Measurements from ENCODE around the gene SLC23A2. TPM values are rescaled to one million over a fixed set of nuclear protein-coding genes. Genes with fewer than 3 reads are reported as not detected.

The SLC23A2 gene
- polyA plus RNA-seq, 3 donors, result 3.3 to 28.4 (median 6.4) TPM

DNA sequence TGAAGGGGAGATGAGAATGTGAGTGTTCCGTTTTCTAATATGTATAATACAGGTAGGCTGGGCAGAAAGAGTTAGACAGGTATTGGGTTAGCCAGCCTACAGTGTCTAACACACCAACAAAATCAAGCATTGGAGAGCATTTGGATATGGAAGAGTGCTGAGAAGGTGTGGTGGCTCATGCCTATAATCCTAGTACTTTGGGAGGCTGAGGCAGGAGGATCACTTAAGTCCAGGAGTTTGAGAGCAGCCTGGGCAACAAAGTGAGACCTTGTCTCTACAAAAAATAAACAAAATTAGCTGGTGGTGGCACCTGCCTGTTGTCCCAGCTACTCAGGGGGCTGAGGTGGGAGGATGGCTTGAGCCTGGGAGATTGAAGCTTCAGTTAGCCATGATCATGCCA lies 38.6 kb upstream of the SLC23A2 start:
- H3K27ac ChIP-seq (ENCODE audit: low read depth in 1 of 2, low read length in 2 of 2), result no peak overlapping the region

DNA sequence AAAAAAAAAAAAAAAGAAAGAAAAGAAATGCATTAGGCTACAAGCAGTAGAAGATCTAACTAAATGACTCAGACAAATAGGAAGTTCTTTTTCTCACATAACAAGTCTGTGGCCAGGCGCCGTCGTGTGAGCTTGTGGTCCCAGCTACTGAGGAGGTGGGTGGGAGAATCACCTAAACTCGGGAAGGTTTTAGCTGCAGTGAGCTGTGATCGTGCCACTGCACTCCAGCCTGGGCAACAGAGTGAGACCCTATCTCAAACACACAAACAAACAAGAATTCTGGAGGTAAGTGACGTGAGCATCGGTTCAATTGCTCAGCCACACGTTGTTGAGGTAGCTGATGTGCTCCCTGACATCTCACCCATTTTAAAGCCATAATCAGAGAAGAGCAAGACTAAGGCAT lies 37.9 kb upstream of the SLC23A2 start:
- 81% methylated on average over 3 of the region's 8 CpGs for WGBS (ENCODE audit: insufficient coverage)
- H2AFZ ChIP-seq (ENCODE audit: insufficient read depth, low read depth, low read length, poor library complexity, severe bottlenecking), result no peak overlapping the region
- no peak overlapping the region for H3K27ac ChIP-seq (ENCODE audit: low read depth in 1 of 2, low read length in 2 of 2)
- Mint-ChIP-seq H3K27ac (peak overlapping the region in 1 of 7 donors; percentile 3), H3K9me3 (no peaks in the 10 kb centered on the region), H3K36me3 (no peaks in the 10 kb centered on the region), H3K27me3 (ENCODE audit: low read depth in 3 of 3) (peaks cover 0 to 5% (median 3%) of the 10 kb centered on the region in 3 donors), H3K4me3 (no peak overlapping the region), H3K4me1 (peaks cover 7% of the 10 kb centered on the region)
- no peaks in the 10 kb centered on the region for H4K20me1 ChIP-seq (ENCODE audit: insufficient read depth, low read length)
- intact Hi-C loops (cut with micrococcal nuclease), result loop anchor here in 1 of 2 donors (5.0 kb wide), 1 partner anchor 37 kb away; the partner anchor contains the start of gene SLC23A2
- H3K4me1 ChIP-seq (ENCODE audit: control insufficient read depth in 1 of 2, insufficient read depth in 2 of 2, low read length in 2 of 2), result peaks cover 0 to 3% of the 10 kb centered on the region in 2 donors
- H3K36me3 ChIP-seq (replicated peaks in 1 of 2; ENCODE audit: control insufficient read depth in 1 of 2, insufficient read depth in 2 of 2, low read length in 2 of 2), result no peaks in the 10 kb centered on the region
- no peaks in the 10 kb centered on the region for H3K9me3 ChIP-seq (replicated peaks in 1 of 2; ENCODE audit: control insufficient read depth in 1 of 2, insufficient read depth in 1 of 2, low read length in 2 of 2)
- no peak overlapping the region for H3K9ac ChIP-seq (ENCODE audit: insufficient read depth, low read length, poor library complexity, severe bottlenecking)
- H3K4me3 ChIP-seq (replicated peaks in 1 of 3; ENCODE audit: low read depth in 2 of 3, low read length in 3 of 3), result no peak overlapping the region
- no peak for DNase-seq
- TF ChIP-seq, protein P1, sequence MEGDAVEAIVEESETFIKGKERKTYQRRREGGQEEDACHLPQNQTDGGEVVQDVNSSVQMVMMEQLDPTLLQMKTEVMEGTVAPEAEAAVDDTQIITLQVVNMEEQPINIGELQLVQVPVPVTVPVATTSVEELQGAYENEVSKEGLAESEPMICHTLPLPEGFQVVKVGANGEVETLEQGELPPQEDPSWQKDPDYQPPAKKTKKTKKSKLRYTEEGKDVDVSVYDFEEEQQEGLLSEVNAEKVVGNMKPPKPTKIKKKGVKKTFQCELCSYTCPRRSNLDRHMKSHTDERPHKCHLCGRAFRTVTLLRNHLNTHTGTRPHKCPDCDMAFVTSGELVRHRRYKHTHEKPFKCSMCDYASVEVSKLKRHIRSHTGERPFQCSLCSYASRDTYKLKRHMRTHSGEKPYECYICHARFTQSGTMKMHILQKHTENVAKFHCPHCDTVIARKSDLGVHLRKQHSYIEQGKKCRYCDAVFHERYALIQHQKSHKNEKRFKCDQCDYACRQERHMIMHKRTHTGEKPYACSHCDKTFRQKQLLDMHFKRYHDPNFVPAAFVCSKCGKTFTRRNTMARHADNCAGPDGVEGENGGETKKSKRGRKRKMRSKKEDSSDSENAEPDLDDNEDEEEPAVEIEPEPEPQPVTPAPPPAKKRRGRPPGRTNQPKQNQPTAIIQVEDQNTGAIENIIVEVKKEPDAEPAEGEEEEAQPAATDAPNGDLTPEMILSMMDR (IDR thresholded peaks at IDR 0.05), result no peak
- no peaks in the 10 kb centered on the region for H3K79me2 ChIP-seq (ENCODE audit: insufficient read depth, low read length)
- no peak overlapping the region for H3K4me2 ChIP-seq (replicated peaks; ENCODE audit: extremely low read depth, low read length, poor library complexity, severe bottlenecking)
- no peaks in the 10 kb centered on the region for H3K27me3 ChIP-seq (ENCODE audit: control insufficient read depth in 2 of 2, insufficient read depth in 2 of 2, low read length in 2 of 2)

More for the DNA sequence above, 38.6 kb upstream of the SLC23A2 start:
- Mint-ChIP-seq H3K4me1 (peaks cover 13% of the 10 kb centered on the region), H3K36me3 (peaks cover 0 to 2% of the 10 kb centered on the region in 2 donors), H3K27me3 (ENCODE audit: low read depth in 3 of 3) (peaks cover 0 to 5% (median 3%) of the 10 kb centered on the region in 3 donors), H3K27ac (no peak overlapping the region), H3K9me3 (no peaks in the 10 kb centered on the region), H3K4me3 (no peak overlapping the region)
- intact Hi-C loops (cut with micrococcal nuclease), result loop anchor here in 1 of 2 donors (5.0 kb wide), 1 partner anchor 38 kb away; the partner anchor contains the start of gene SLC23A2
- no peak overlapping the region for H3K4me3 ChIP-seq (replicated peaks in 1 of 3; ENCODE audit: low read depth in 2 of 3, low read length in 3 of 3)
- H3K36me3 ChIP-seq (replicated peaks in 1 of 2; ENCODE audit: control insufficient read depth in 1 of 2, insufficient read depth in 2 of 2, low read length in 2 of 2), result no peaks in the 10 kb centered on the region
- no peaks in the 10 kb centered on the region for H3K27me3 ChIP-seq (ENCODE audit: control insufficient read depth in 2 of 2, insufficient read depth in 2 of 2, low read length in 2 of 2)
- TF ChIP-seq, protein P1 (IDR thresholded peaks at IDR 0.05), result no peak
- H3K4me1 ChIP-seq (ENCODE audit: control insufficient read depth in 1 of 2, insufficient read depth in 2 of 2, low read length in 2 of 2), result peaks cover 0 to 4% of the 10 kb centered on the region in 2 donors
- no peak overlapping the region for H3K4me2 ChIP-seq (replicated peaks; ENCODE audit: extremely low read depth, low read length, poor library complexity, severe bottlenecking)
- no peaks in the 10 kb centered on the region for H3K79me2 ChIP-seq (ENCODE audit: insufficient read depth, low read length)
- no CpG with 5 or more reads among the region's 1 CpG for WGBS (ENCODE audit: insufficient coverage)
- H3K9me3 ChIP-seq (replicated peaks in 1 of 2; ENCODE audit: control insufficient read depth in 1 of 2, insufficient read depth in 1 of 2, low read length in 2 of 2), result no peaks in the 10 kb centered on the region
- H4K20me1 ChIP-seq (ENCODE audit: insufficient read depth, low read length), result no peaks in the 10 kb centered on the region
- DNase-seq, result no peak
- no peak overlapping the region for H3K9ac ChIP-seq (ENCODE audit: insufficient read depth, low read length, poor library complexity, severe bottlenecking)
- H2AFZ ChIP-seq (ENCODE audit: insufficient read depth, low read depth, low read length, poor library complexity, severe bottlenecking), result no peak overlapping the region
